Activated CD4-positive, alpha-beta T cell treated with anti-CD3 and anti-CD28 coated beads, Interleukin-2, amount 50 U/mL, for 48 hours (primary cell): ENCODE measurements around the gene ZNF785.
"Not testable (repeated sequence)": the region's sequence is repeated elsewhere in the genome, so short reads cannot be mapped to it uniquely, and the experiment has no call there.

ENCODE experiments used
- DNase-seq, 2 experiments: peaks; one replicate each; pipeline ENCODE4 v3.0.0-alpha.2; 2020

ZNF785 gene

GRCh38 chr16:30536391-30537024, 49.0 kb downstream of the ZNF785 start:
- not testable (repeated sequence) for DNase-seq

- peak; percentile 70 to 77 for DNase-seq
Measured at GRCh38 chr16:30535777-30536190, 49.7 kb downstream of the ZNF785 start.

GRCh38 chr16:30535106-30535776, 50.3 kb downstream of the ZNF785 start:
- DNase-seq = no peak

- peak; percentile 90 to 93 for DNase-seq
Measured at GRCh38 chr16:30534368-30535105, 51.0 kb downstream of the ZNF785 start, which contains the start of gene ZNF747. ZNF747 (minus strand) TSS chr16:30534858; CDS start chr16:30534679, 179 bp downstream.

- DNase-seq = peak; percentile 35 to 47
Measured at GRCh38 chr16:30533748-30534367, 51.6 kb downstream of the ZNF785 start.

DNA sequence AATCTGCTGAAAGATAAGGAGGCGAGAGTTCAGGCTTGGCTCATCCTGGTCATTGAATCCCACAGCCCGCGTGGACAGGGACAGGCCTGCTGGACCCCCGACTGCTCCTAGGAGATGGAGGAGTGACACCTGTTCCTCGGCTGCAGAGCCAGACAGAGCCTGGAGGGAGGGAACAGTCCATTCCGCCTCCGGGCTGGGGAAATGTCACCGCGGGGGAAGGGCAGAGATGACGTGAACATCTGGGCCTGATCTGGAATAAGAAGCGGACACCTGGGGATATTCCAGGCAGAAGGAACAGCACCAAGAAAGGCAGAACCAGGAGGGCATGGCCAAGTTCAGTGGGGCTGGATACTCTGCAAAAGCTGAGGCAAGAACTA, 52.4 kb downstream of the ZNF785 start:
- DNase-seq = no peak

GRCh38 chr16:30532285-30533145, 53.0 kb downstream of the ZNF785 start:
- no peak for DNase-seq
